A549 (cell line): ENCODE data around the gene KLF3.
A peak's percentile ranks its signal among the peaks of the same experiment; 100 is the strongest.

Source experiments
- CEBPB ChIP-seq, 2 experiments: fragments of >200 bp in 1 of 2; sonication (Bioruptor Twin) in 1 of 2; formaldehyde crosslinking in 1 of 2; IDR thresholded peaks; 2 replicates each; pipeline ENCODE4 v1.6.1; 2012 to 2016
- CHD2 ChIP-seq: fragments of 150-350 bp; IDR thresholded peaks from 2 replicates; pipeline ENCODE4 v1.6.1; 2014; ENCODE audit warnings: low read length; ENCODE audit not compliant: partially characterized antibody
- FOSL2 ChIP-seq, 2 experiments: fragments of 450-650 bp in 1 of 2; fragments of >200 bp in 1 of 2; sonication (Bioruptor Twin) in 1 of 2; formaldehyde crosslinking; IDR thresholded peaks; 2 replicates each; pipeline versions ENCODE4 v1.5.0 to v1.6.1; 2016 to 2020; ENCODE audit warnings: mild to moderate bottlenecking in 1 of 2, moderate library complexity in 1 of 2
- JUNB ChIP-seq: fragments of >200 bp; sonication (Bioruptor Twin); formaldehyde crosslinking; IDR thresholded peaks from 2 replicates; pipeline ENCODE4 v1.6.1; 2016
- MAFK ChIP-seq: fragments of 450-650 bp; IDR thresholded peaks from 2 replicates; pipeline ENCODE4 v1.6.1; 2014; ENCODE audit not compliant: partially characterized antibody
- RFX5 ChIP-seq: fragments of 450-650 bp; IDR thresholded peaks from 2 replicates; pipeline ENCODE4 v1.7.1; 2014; ENCODE audit warnings: antibody characterized with exemption, mild to moderate bottlenecking, moderate library complexity
- RNF2 ChIP-seq: fragments of 200-600 bp; sonication (generic); IDR thresholded peaks from 2 replicates; pipeline ENCODE4 v1.6.1; 2016; ENCODE audit warnings: low read depth, mild to moderate bottlenecking, antibody characterized with exemption, moderate library complexity, borderline replicate concordance
- TF ChIP-seq, protein P1 (sequence below): fragments of >200 bp; sonication (Bioruptor Twin); formaldehyde crosslinking; IDR thresholded peaks from 3 replicates; pipeline ENCODE4 v1.5.1; 2016
- TF ChIP-seq, protein P2 (sequence below): fragments of 200-600 bp; sonication (generic); IDR thresholded peaks from 2 replicates; pipeline ENCODE4 v1.6.1; 2016; ENCODE audit warnings: antibody characterized with exemption, mild to moderate bottlenecking, moderate library complexity

GRCh38 chr4:38668203-38668971 is 4.4 kb downstream of the KLF3 start:
- TF ChIP-seq MAFK, result peak; percentile 28
- TF ChIP-seq RNF2, result no peak
- TF ChIP-seq, protein P1, sequence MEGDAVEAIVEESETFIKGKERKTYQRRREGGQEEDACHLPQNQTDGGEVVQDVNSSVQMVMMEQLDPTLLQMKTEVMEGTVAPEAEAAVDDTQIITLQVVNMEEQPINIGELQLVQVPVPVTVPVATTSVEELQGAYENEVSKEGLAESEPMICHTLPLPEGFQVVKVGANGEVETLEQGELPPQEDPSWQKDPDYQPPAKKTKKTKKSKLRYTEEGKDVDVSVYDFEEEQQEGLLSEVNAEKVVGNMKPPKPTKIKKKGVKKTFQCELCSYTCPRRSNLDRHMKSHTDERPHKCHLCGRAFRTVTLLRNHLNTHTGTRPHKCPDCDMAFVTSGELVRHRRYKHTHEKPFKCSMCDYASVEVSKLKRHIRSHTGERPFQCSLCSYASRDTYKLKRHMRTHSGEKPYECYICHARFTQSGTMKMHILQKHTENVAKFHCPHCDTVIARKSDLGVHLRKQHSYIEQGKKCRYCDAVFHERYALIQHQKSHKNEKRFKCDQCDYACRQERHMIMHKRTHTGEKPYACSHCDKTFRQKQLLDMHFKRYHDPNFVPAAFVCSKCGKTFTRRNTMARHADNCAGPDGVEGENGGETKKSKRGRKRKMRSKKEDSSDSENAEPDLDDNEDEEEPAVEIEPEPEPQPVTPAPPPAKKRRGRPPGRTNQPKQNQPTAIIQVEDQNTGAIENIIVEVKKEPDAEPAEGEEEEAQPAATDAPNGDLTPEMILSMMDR, result no peak
- no peak for TF ChIP-seq JUNB
- TF ChIP-seq, protein P2, sequence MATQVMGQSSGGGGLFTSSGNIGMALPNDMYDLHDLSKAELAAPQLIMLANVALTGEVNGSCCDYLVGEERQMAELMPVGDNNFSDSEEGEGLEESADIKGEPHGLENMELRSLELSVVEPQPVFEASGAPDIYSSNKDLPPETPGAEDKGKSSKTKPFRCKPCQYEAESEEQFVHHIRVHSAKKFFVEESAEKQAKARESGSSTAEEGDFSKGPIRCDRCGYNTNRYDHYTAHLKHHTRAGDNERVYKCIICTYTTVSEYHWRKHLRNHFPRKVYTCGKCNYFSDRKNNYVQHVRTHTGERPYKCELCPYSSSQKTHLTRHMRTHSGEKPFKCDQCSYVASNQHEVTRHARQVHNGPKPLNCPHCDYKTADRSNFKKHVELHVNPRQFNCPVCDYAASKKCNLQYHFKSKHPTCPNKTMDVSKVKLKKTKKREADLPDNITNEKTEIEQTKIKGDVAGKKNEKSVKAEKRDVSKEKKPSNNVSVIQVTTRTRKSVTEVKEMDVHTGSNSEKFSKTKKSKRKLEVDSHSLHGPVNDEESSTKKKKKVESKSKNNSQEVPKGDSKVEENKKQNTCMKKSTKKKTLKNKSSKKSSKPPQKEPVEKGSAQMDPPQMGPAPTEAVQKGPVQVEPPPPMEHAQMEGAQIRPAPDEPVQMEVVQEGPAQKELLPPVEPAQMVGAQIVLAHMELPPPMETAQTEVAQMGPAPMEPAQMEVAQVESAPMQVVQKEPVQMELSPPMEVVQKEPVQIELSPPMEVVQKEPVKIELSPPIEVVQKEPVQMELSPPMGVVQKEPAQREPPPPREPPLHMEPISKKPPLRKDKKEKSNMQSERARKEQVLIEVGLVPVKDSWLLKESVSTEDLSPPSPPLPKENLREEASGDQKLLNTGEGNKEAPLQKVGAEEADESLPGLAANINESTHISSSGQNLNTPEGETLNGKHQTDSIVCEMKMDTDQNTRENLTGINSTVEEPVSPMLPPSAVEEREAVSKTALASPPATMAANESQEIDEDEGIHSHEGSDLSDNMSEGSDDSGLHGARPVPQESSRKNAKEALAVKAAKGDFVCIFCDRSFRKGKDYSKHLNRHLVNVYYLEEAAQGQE, result no peak
- TF ChIP-seq FOSL2 (IDR thresholded peaks at IDR 0.05), result no peak
- no peak for TF ChIP-seq FOSL2 (CRISPR knock-in tag; IDR thresholded peaks at IDR 0.05)
- TF ChIP-seq CEBPB (IDR thresholded peaks at IDR 0.05), result no peak
- TF ChIP-seq RFX5, result no peak
- no peak for TF ChIP-seq CHD2
